Transverse colon (tissue), 4 donors: ENCODE results near the gene ABAT.

Experiments used
- CTCF ChIP-seq, 5 experiments: fragments of 200-600 bp in 3 of 5; fragments of 450-650 bp in 2 of 5; sonication (generic) in 3 of 5; IDR thresholded peaks; 1 replicate in 2 of 5; 2 replicates in 3 of 5; pipeline ENCODE4 v1.5.1; 2016 to 2017; ENCODE audit warnings: antibody characterized with exemption in 5 of 5, inconsistent platforms in 3 of 5, mild to moderate bottlenecking in 2 of 5, moderate library complexity in 1 of 5
- EP300 ChIP-seq: sonication (generic); formaldehyde crosslinking; IDR thresholded peaks from one replicate; pipeline ENCODE4 v1.6.1; 2017; ENCODE audit warnings: antibody characterized with exemption, low read depth
- POLR2A ChIP-seq: fragments of 450-650 bp; IDR thresholded peaks from one replicate; pipeline ENCODE4 v1.6.1; 2016; ENCODE audit warnings: antibody characterized with exemption, mild to moderate bottlenecking, moderate library complexity
- POLR2AphosphoS5 ChIP-seq, 3 donors: sonication (generic); formaldehyde crosslinking; IDR thresholded peaks; one replicate each; pipeline ENCODE4 v1.6.1; 2016; ENCODE audit warnings: antibody characterized with exemption in 3 of 3

GRCh38 chr16:8645141-8645521 is 29.3 kb upstream of the ABAT start:
- TF ChIP-seq CTCF (IDR thresholded peaks at IDR 0.05): no peak
- TF ChIP-seq POLR2A: no peak
- TF ChIP-seq EP300: no peak
- TF ChIP-seq POLR2AphosphoS5 (IDR thresholded peaks at IDR 0.05): no peak
